Measurements from ENCODE around the gene CNKSR2. TPM values are rescaled to one million over a fixed set of nuclear protein-coding genes. Genes with fewer than 3 reads are reported as not detected.

The CNKSR2 gene
- total RNA-seq, 1 experiment from 2014 or later: not detected

DNA sequence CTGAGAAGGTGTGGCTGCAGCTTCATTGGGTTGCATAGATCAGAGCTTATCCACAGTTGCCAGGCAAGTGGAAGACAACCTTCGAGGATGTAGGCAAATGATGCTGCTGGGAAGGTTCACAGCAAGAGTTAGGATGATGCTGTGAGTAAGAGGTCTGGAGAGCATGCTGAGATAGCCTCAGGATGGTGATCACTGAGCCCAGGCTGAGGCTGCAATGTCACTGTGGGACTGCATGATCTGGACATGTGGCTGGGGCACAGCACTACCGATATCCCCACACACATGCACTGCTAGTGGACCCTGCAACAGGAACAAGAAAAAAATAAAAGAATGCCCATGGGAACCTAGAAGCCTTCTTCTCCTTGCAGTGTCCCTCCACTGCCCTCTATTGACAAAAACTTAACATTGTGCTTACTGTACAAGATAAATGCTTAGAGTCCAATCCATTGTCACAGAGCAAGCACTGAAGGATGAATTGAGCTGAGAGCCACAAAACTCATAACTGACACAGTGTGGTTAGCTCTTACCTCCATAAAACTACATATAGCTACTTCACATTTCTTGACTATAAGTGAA, 105.6 kb downstream of the CNKSR2 start:
- CTCF ChIA-PET: interaction anchor here (0.7 to 1.4 kb wide), 5 partner anchors 12 to 953 kb away, joined by 3 to 15 read pairs (median 9); no protein-coding TSS in a partner anchor
- DNase-seq (ENCODE audit: low read depth, low spot score): no peak
- Histone ChIP-seq H3K79me2 (ENCODE audit: insufficient read depth, low read length) (no peaks in the 10 kb centered on the region), H3K27ac (ENCODE audit: low read depth, low read length) (no peak overlapping the region), H3K36me3 (ENCODE audit: control insufficient read depth in 1 of 2, insufficient read depth in 2 of 2, low read length in 2 of 2) (no peaks in the 10 kb centered on the region), H3K9me3 (ENCODE audit: control insufficient read depth in 1 of 2, insufficient read depth in 1 of 2, low read depth in 1 of 2, low read length in 2 of 2) (no peaks in the 10 kb centered on the region), H2AFZ (ENCODE audit: low read depth, low read length, poor library complexity, severe bottlenecking) (no peak overlapping the region), H3K9ac (ENCODE audit: low read length) (no peak overlapping the region), H3K4me2 (ENCODE audit: low read length) (no peak overlapping the region), H3K9me2 (ENCODE audit: insufficient read depth) (no peaks in the 10 kb centered on the region), H3K27me3 (ENCODE audit: insufficient read depth, low read length) (no peaks in the 10 kb centered on the region), H4K20me1 (ENCODE audit: insufficient read depth) (no peaks in the 10 kb centered on the region), H3K4me3 (replicated peaks in 1 of 2; ENCODE audit: low read depth in 1 of 2, low read length in 2 of 2) (no peak overlapping the region), H3K4me1 (ENCODE audit: control insufficient read depth in 1 of 2, insufficient read depth in 2 of 2, low read length in 2 of 2) (no peaks in the 10 kb centered on the region)
- RAD21 ChIA-PET (ENCODE audit: low non-redundant PET in 1 of 2, low total read pairs in 2 of 2, uncharacterized antibody in 2 of 2, unreplicated experiment in 2 of 2): interaction anchor here in 1 of 2 experiments (0.8 kb wide), 1 partner anchor 950 kb away, joined by 3 read pairs; no protein-coding TSS in a partner anchor
- peak; percentile 81 for ATAC-seq
- POLR2A ChIA-PET: no interaction called here
- TF ChIP-seq, protein P1, sequence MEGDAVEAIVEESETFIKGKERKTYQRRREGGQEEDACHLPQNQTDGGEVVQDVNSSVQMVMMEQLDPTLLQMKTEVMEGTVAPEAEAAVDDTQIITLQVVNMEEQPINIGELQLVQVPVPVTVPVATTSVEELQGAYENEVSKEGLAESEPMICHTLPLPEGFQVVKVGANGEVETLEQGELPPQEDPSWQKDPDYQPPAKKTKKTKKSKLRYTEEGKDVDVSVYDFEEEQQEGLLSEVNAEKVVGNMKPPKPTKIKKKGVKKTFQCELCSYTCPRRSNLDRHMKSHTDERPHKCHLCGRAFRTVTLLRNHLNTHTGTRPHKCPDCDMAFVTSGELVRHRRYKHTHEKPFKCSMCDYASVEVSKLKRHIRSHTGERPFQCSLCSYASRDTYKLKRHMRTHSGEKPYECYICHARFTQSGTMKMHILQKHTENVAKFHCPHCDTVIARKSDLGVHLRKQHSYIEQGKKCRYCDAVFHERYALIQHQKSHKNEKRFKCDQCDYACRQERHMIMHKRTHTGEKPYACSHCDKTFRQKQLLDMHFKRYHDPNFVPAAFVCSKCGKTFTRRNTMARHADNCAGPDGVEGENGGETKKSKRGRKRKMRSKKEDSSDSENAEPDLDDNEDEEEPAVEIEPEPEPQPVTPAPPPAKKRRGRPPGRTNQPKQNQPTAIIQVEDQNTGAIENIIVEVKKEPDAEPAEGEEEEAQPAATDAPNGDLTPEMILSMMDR (IDR thresholded peaks at IDR 0.05 in 2 of 3, conservative IDR thresholded peaks at IDR 0.05 in 1 of 3; ENCODE audit: borderline replicate concordance in 1 of 3, insufficient read depth in 1 of 3, low read depth in 2 of 3, low read length in 2 of 3): peak in 2 of 3 experiments; percentile 40 to 58; a peak in 4 of 6 replicates
- TF ChIP-seq EZH2phosphoT487 (IDR thresholded peaks at IDR 0.05; ENCODE audit: borderline replicate concordance) (no peak), JUND (IDR thresholded peaks at IDR 0.05) (no peak), EZH2 (IDR thresholded peaks at IDR 0.05) (no peak), CBX3 (IDR thresholded peaks at IDR 0.05; ENCODE audit: low read depth) (no peak), RAD21 (IDR thresholded peaks at IDR 0.05; ENCODE audit: low read depth) (peak; percentile 58), YY1 (IDR thresholded peaks at IDR 0.05; ENCODE audit: extremely low read depth, insufficient replicate concordance, low read depth, low read length) (no peak)
- TF ChIP-seq, protein P2, sequence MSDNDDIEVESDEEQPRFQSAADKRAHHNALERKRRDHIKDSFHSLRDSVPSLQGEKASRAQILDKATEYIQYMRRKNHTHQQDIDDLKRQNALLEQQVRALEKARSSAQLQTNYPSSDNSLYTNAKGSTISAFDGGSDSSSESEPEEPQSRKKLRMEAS (IDR thresholded peaks at IDR 0.05): no peak
- intact Hi-C loops (cut with micrococcal nuclease): loop anchor here (1.0 kb wide), 1 partner anchor 949 kb away; no protein-coding TSS in a partner anchor
- BruUV-seq (replicated peaks): no TSS peak

Measured in HCT116 (cell line).